Mammary microvascular endothelial cell (primary cell): ENCODE data around the gene SDR39U1. TPM values are rescaled to one million over a fixed set of nuclear protein-coding genes. Genes with fewer than 3 reads are reported as not detected.

Source experiments
- total RNA-seq: library from RNA; depleted of rRNA; stranded (reverse); fragments of >200 nt; gene quantifications from 2 replicates; pipeline ENCODE4 v1.2.3, GENCODE V29; 2015

SDR39U1 gene, protein sequence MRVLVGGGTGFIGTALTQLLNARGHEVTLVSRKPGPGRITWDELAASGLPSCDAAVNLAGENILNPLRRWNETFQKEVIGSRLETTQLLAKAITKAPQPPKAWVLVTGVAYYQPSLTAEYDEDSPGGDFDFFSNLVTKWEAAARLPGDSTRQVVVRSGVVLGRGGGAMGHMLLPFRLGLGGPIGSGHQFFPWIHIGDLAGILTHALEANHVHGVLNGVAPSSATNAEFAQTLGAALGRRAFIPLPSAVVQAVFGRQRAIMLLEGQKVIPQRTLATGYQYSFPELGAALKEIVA
- total RNA-seq, result 18.0 and 18.9 TPM in 2 replicates

GRCh38 chr14:24442240-24443052 is at the start of gene SDR39U1:
TSS of gene SDR39U1 (minus strand) at chr14:24442776. CDS start at chr14:24442769, 7 bp downstream.

DNA sequence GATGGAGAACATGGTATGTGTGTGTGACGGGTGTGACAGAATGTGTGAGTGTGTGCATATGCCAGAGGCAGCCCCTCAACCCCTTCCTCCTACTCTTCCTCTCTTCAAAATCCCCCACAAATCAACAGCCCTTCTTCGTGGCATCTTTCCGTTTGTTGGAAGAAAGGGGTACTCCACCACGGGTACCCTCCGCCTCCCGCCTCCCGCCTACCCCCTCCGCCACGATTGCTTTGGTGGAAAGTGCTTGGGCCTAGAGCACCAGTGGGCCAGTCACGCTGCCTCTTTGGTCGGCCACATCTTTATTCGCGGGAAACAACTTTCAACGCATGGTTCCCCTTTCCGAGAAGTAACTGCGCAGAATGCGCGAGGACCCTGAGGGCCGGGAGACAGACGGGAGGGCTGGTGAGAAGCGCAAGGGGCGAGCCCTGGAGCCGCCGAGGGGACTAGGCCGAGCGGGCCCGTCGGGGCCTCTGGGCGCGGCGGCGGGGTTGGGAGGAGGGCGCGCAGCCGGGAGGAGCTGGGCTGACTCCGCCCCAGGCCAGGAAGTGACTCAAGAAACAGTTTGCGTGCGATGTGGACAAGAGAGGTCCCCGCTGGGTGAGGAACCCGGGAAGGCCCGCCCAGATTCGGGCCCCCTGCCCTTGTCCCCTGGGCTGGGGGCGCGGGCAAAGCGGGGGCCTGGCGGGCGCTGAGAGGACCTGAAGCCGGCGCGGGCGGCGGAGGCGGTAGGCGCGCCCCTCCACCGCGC is 13.0 kb downstream of the SDR39U1 start, which contains the start of the genes CBLN3 and KHNYN:
CBLN3 (minus strand) TSS at position 274 of the 748 bp plus-strand sequence. CDS start 614 bp downstream, outside the sequence.
KHNYN (plus strand) TSS at position 560 of the 748 bp plus-strand sequence. CDS start 777 bp downstream, outside the sequence.

DNA sequence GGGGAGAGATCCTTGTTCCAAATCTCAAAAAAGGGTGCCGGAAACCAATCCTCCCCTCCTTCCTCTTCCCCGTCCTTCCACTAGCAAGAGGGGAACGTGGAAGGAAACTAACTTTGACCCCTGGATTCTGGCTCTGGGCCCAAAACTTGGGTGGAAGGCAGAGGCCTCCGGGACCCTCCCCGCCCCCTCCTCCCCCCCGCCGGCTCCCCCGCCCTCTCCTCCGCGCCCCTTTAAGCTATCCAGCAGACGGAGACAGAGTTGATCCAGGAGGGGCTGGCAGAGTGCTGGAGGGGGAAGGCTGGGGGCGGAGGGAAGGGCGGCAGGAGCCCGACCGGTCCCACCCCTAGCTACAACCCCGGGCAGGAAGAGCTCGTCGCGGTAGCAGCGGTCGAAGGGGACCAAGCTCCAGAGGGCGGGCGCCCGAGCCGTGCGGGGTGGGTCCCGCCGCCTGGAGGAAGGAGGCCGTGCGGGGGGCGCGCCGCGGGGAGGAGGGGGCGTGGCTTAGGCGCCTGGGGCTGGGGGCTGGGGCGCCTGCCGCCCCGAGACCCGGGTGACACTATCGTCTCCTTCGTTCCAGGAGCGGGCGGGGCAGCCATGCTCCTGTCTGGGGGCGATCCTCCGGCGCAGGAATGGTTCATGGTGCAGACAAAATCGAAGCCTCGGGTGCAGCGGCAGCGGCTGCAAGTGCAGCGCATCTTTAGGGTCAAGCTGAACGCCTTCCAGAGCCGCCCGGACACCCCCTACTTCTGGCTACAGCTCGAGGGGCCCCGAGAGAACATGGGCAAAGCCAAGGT is 43.7 kb downstream of the SDR39U1 start, which contains the start of gene NYNRIN:
NYNRIN (plus strand) TSS at position 351 of the 794 bp plus-strand sequence; CDS start at position 595, 244 bp downstream.

Other genes with a start within 250 kb of the SDR39U1 start
- gene TM9SF1, start 247.3 kb downstream of the SDR39U1 start, total RNA-seq, result 52.3 and 57.7 TPM in 2 replicates
- not detected in 2 replicates for gene TSSK4, start 237.1 kb downstream of the SDR39U1 start, total RNA-seq
- gene CHMP4A, start 229.3 kb downstream of the SDR39U1 start, total RNA-seq, result 44.2 and 49.3 TPM in 2 replicates
- gene MDP1, start 226.7 kb downstream of the SDR39U1 start, total RNA-seq, result 15.8 and 15.9 TPM in 2 replicates
- 259 and 294 TPM in 2 replicates for gene NEDD8, start 210.4 kb downstream of the SDR39U1 start, total RNA-seq
- 66.4 and 67.7 TPM in 2 replicates for gene GMPR2, start 209.8 kb downstream of the SDR39U1 start, total RNA-seq
- gene TINF2, start 200.2 kb downstream of the SDR39U1 start, total RNA-seq, result 72.0 and 90.4 TPM in 2 replicates
- 0.27 and 2.1 TPM in 2 replicates for gene TGM1, start 179.6 kb downstream of the SDR39U1 start, total RNA-seq
- 33.1 and 48.0 TPM in 2 replicates for gene RABGGTA, start 171.2 kb downstream of the SDR39U1 start, total RNA-seq
- 25.0 and 29.0 TPM in 2 replicates for gene DHRS1, start 143.0 kb downstream of the SDR39U1 start, total RNA-seq
- 25.0 and 27.2 TPM in 2 replicates for gene NOP9, start 142.9 kb downstream of the SDR39U1 start, total RNA-seq
- gene CIDEB, start 134.8 kb downstream of the SDR39U1 start, total RNA-seq, result 14.5 and 19.0 TPM in 2 replicates
- gene LTB4R2, start 132.6 kb downstream of the SDR39U1 start, total RNA-seq, result 3.9 and 5.0 TPM in 2 replicates
- gene LTB4R, start 131.3 kb downstream of the SDR39U1 start, total RNA-seq, result 12.9 and 16.3 TPM in 2 replicates
- gene ADCY4, start 107.7 kb downstream of the SDR39U1 start, total RNA-seq, result 21.3 and 26.8 TPM in 2 replicates
- 2.3 and 4.4 TPM in 2 replicates for gene RIPK3, start 102.8 kb downstream of the SDR39U1 start, total RNA-seq
- gene NFATC4, start 74.6 kb downstream of the SDR39U1 start, total RNA-seq, result 4.1 and 9.0 TPM in 2 replicates
- gene NYNRIN, start 43.8 kb downstream of the SDR39U1 start, total RNA-seq, result 4.8 and 5.5 TPM in 2 replicates
- gene CBLN3, start 13.1 kb downstream of the SDR39U1 start, total RNA-seq, result 0.20 and 2.2 TPM in 2 replicates
- 27.6 and 31.2 TPM in 2 replicates for gene KHNYN, start 12.8 kb downstream of the SDR39U1 start, total RNA-seq
- gene CMA1, start 65.5 kb upstream of the SDR39U1 start, total RNA-seq, result not detected in 2 replicates
- not detected in 2 replicates for gene CTSG, start 133.5 kb upstream of the SDR39U1 start, total RNA-seq
- gene GZMH, start 166.9 kb upstream of the SDR39U1 start, total RNA-seq, result not detected in 2 replicates
- not detected in 2 replicates for gene GZMB, start 191.4 kb upstream of the SDR39U1 start, total RNA-seq